Measurements from ENCODE around the gene MTHFD1. TPM values are rescaled to one million over a fixed set of nuclear protein-coding genes. Genes with fewer than 3 reads are reported as not detected.

MTHFD1 gene
- polyA plus RNA-seq, 1 donor = 39.8 TPM

DNA sequence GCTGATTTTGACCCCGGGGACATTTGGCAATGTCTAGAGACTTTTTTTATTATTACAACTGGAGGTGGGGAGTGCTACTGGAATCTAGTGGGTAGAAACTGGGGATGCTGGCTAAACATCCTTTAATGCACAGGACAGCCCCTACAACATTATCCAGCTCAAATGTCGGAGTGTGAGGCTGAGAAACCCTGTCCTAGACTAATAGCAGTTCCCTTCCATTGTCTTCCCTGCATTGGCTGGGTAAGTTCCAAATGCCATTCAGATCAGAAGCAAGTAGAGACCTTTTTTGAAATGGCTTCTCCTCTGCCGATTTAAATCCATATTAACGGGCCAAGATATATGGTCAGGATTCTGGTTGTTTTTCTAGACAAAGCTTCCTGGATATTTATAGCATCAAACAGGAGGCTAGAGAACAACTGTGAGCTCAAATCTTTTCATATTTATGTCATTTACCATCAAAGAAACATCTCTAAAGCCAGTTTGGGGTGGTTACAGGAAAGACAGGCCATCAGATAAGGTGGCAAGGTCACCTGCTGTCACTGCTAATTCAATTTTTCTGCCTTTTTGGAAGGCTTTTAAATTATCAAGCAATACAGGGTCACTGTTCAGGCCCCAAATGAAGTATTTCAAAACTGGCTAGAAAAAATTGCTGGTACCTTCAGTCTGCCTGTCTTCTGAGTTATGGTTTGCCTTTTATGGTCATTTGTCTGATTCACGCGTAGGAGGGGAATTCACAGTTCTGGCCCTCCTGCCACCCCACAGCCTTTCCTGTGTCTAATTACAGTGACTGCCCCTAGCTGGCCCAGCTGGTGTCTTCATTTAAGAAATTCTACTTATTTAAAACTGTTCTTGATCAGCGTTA, 57.1 kb downstream of the MTHFD1 start:
- no peak for DNase-seq (ENCODE audit: low read depth)

- no peak for DNase-seq (ENCODE audit: low read depth)
Measured at GRCh38 chr14:64447876-64448670, 59.9 kb downstream of the MTHFD1 start.

DNA sequence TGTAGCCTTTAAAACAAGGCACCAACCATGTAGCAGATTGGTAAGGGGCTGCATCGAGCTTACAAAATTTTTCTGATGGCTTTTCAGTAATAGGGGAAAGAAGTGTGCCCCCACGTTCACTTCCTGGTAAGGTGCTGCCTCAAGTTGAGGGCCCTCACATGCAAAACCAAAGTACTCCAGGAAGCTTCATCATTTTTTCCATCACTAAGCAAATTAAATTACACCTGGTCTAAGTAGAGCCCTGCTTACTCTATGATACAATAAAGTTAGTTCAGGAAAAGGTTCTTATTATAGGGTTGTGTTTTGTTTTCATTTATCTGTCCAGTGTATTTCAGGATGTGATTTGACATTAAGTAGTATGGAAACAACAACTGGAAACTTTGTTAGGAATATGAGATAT, 62.1 kb downstream of the MTHFD1 start:
- no peak for DNase-seq (ENCODE audit: low read depth)

DNA sequence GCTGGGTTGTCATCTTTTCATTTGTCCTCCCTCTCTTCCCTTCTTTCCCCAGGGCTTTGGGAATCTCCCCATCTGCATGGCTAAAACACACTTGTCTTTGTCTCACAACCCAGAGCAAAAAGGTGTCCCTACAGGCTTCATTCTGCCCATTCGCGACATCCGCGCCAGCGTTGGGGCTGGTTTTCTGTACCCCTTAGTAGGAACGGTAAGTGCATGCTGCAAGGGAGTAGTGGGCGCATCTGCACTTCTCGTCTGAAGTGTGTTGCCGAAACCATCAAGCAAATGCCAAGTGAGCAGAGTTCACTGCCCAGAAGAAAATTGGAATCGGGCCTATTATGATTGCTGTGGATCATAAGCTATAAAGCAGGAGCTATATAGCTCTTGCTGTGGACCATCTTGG, 66.5 kb downstream of the MTHFD1 start:
- no peak for DNase-seq (ENCODE audit: low read depth)

GRCh38 chr14:64459405-64460136, 71.4 kb downstream of the MTHFD1 start:
- DNase-seq (ENCODE audit: low read depth) = no peak

GRCh38 chr14:64461221-64461620, 73.1 kb downstream of the MTHFD1 start:
- no peak for DNase-seq (ENCODE audit: low read depth)

DNA sequence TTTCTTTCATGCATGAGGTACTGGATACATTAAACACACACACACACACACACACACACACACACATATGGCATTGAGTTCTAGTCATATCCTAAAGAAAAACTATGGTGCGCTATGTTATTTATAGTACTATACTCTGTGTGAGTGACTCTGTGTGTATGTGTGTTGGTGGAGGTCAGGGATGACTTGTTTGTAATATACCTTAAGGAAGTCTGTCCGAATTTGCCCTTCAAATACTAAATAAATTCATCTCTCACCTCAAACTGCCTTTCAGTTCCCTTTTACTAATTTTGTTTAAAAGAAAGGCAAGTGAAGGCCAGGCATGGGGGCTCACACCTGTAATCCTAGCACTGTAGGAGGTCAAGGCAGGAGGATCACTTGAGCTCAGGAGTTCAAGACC, 75.0 kb downstream of the MTHFD1 start:
- DNase-seq (ENCODE audit: low read depth) = no peak

DNA sequence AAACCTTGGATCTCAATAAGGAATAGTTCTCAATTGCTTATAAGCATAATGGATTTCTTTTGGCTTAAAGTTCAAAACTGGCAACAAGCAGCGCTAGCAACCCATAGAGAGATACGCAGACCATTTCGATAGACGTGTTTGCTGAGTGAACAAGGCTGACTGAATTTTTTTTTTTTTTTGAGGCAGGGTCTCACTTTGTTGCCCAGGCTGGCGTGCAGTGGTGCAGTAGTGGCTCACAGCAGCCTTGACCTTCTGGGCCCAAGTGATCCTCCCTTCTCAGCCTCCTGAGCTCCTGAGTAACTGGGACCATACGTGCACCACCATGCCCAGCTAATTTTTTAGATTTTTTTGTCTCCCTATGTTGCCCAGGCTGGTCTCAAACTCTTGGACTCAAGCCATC, 75.7 kb downstream of the MTHFD1 start:
- DNase-seq (ENCODE audit: low read depth) = no peak

DNA sequence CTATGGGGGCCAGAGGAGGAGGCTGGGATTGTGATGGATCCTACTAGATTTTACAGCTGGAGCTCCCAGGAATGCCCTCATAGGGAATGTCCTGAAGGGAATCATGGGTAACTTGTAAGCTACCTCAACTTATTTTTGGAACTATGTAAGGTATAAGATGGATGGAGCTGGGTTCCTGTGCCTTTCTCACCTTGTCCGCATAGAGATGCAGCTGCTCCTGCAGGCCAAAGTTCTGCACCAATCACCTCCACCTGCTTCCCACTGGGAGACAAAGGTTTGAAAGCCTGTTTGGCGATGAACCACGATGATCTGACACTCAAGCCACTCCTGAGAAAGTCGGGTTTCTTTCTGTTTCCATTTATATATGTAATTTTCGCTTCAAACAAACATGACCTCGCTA, 76.5 kb downstream of the MTHFD1 start:
- no peak for DNase-seq (ENCODE audit: low read depth)

DNA sequence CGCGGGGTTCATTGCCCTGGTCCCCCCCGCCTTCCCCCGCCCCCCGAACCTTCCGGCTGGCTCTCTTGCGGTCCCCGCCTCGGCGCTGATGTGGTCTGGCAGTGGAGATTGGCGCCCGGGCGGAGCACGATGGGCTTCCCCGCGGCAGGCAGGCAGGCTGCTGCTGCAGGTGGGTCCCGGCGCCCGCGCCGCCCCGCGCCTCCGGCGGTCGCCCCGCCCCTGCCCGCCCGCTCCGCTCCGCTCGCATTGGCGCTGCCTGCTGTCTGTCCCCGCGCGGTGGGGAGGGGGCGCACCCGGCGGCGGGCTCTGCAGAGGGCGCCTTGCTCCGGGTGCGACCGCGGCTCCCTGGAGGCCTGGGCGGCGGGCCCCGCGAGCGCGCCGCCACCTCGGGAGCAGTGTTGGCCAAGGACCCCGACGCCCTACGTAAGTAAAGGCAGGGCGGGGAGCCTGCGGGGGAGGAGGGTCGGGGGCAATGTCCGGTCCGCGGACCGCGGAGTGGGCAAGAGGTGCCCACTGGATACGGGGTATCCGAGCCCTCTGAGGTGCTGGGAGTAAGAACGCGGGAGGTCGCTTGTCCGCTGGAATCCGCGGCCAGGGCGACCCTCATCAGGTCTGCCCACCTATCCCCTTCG, 77.2 kb downstream of the MTHFD1 start, which contains the start of gene AKAP5:
AKAP5 (plus strand) TSS at position 309 of the 632 bp plus-strand sequence. CDS start 2,896 bp downstream, outside the sequence.
- DNase-seq (ENCODE audit: low read depth) = no peak

DNA sequence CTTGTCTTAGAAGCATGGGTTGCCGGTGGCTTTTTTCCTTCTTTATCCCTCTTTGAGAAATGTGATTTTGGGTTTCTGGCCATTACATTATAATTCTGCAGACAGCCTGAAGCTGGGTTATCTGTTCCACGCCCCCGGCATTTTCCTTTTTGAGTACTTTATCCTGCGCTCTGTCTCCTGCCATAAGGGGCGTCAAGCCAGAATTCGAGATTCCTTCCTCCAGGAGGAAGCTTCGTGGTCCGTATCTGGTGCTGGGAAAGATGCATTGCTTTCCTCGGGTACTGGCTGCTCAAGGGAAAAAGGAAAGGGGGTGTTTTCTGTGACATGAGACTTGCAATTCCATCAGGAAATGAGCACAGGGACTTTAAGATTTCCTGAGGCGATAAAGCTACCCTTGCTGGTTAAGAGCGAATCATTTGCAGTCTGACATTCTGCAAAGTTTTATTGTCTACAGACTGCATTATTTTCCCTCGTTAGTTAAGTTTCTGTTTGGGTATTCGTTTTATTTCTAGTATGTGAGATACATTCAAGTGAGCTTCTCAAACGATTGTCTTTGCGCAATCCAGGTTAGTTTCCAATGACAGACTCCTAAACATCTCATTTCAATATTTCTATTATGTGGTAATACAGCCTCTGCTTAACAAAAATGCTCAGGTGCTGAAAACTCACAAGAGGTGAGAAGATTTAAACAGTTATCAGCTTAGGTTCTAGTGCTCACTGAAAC, 77.8 kb downstream of the MTHFD1 start:
- no peak for DNase-seq (ENCODE audit: low read depth)

GRCh38 chr14:64467101-64467500, 78.9 kb downstream of the MTHFD1 start:
- no peak for DNase-seq (ENCODE audit: low read depth)

GRCh38 chr14:64467566-64467965, 79.4 kb downstream of the MTHFD1 start:
- no peak for DNase-seq (ENCODE audit: low read depth)

GRCh38 chr14:64468451-64468850, 80.3 kb downstream of the MTHFD1 start:
- DNase-seq (ENCODE audit: low read depth) = no peak

DNA sequence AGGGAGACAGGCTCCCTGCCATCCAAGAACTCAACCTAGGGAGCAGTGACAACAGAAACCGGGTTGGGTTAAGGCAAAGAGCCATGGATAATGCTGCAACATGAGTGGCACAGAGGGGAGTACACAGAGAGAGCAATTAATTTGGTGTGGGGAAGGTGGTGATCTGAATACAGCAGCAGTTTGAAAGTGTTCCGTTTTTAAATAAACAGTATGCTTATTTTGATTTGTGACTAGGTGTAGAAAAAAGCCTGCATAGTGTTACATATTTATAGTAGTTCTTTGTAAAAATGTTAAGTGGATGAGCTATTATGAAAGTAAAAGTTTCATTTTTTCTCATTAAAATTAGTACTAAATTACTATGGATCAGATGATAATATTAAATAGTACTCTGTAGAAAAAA, 85.9 kb downstream of the MTHFD1 start:
- DNase-seq (ENCODE audit: low read depth) = no peak

DNA sequence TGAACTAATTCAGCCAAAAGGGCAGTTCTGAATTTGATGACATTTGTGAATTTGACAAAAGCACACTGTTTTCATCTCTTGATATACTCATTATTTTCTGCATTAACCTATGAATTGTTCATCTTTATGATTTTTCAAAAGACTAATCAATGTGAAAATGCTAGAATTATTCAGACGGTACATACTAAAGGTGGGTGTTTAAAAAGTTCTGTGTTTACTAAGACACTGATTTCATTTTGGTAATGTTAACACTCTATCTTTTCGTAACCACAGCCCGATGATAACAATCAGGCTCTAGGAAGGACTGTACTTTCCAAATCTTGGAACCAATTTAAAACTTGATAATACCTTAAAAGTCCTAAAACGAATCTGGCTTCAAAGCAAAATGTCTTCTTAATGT, 86.5 kb downstream of the MTHFD1 start:
- DNase-seq (ENCODE audit: low read depth) = no peak

DNA sequence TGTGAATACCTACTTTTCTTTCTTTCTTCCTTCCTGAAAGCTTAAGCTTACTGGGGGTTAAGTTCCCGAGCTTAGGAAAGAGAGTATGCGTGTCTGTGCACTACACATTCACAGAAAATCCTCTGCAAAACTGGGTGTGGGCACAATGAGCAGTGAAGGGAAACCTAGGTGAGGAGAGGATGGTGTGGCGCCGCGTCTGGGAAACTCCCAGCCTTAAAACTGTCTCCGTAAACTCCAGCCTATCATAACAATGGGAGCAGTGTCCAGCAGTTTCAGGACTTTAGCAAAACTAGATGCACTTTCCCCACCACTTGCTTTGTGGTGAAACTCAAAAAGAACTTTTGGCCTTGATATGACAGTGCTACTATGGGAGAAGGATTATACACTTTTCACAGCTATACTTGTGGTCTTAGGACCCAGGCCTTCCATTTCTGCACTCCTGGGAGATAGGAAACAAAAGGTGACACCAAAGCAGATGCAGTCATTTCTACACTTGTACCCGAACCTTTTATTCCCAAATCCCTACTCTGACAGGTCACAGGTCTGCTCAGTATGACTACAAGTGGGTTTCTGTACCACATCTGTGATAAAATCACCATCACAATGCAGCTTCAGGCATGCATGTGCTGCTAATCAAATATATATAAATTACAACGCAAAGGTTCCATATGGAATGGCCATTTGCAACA, 87.6 kb downstream of the MTHFD1 start:
- DNase-seq (ENCODE audit: low read depth) = no peak

DNA sequence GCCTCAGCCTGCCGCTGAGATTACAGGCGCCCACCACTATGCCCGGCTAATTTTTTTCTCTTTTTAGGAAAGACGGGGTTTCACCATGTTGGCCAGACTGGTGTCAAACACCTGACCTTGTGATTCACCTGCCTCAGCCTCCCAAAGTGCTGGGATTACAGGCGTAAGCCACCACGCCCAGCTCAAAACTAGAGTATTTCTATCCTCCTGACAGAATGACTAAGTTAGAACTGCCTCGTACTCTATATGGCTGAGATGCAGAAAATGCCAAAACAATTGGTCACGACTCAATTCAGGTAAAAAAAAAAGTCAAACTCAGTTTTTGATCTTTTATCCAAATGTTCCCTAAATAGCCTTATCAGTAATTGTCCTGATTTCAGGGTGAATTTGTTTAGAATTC, 88.3 kb downstream of the MTHFD1 start:
- no peak for DNase-seq (ENCODE audit: low read depth)

DNA sequence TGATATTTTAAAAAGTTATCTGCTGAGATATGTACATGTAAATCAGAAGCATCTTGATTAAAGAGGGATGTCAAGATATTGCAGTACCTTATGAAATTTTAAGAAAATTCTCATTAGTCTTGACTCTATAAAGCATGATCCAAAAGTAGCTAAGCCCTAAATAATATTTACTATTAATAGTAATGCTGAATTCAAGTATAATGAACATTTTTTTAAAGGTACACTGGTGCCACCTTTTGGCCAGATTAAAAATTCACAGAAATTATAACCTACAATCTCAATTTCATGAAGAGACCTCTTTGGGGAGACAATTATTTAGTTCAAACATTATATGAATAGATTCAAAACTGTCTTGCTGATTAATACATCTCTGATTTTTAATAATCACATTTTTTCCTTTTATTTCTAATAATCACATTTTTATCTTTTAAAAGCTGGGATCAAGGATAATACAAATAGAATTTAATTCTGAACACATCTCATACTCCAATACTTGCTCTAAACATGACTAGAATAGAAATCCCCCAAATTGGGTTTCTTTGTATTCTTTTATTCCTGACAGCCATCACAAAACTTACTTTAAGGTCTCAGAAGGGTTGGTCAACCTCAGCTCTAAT, 90.6 kb downstream of the MTHFD1 start:
- no peak for DNase-seq (ENCODE audit: low read depth)

DNA sequence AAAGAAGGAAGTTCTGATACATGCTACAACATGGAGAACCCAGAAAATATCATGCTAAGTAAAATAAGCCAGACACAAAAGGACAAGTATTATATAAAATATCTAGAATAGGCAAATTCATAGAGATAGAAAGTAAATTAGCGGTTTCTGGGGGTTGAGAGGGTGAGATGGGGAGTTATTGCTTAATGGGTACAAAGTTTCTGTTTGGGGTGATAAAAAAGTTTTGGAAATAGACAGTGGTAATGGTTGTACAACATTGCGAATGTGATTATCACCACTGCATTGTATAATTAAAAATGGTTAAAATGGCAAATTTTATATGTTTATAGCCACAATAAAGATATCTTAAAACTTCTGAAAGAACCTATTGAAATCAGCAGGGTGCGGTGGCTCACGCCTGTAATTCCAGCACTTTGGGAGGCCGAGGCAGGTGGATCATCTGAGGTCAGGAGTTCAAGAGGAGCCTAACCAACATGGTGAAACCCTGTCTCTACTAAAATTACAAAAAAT, 100.5 kb downstream of the MTHFD1 start:
- no peak for DNase-seq (ENCODE audit: low read depth)

Measured in forelimb muscle (tissue), 1 donor.